HS-5 (cell line): ENCODE data around the gene SLC25A42.
A peak's percentile ranks its signal among the peaks of the same experiment; 100 is the strongest.
"Not testable (repeated sequence)": the region's sequence is repeated elsewhere in the genome, so short reads cannot be mapped to it uniquely, and the experiment has no call there.

Experiments used
- DNase-seq: peaks from one replicate; pipeline ENCODE4 v3.0.0-alpha.2; 2012; ENCODE audit warnings: low read depth

SLC25A42 gene, protein sequence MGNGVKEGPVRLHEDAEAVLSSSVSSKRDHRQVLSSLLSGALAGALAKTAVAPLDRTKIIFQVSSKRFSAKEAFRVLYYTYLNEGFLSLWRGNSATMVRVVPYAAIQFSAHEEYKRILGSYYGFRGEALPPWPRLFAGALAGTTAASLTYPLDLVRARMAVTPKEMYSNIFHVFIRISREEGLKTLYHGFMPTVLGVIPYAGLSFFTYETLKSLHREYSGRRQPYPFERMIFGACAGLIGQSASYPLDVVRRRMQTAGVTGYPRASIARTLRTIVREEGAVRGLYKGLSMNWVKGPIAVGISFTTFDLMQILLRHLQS

DNA sequence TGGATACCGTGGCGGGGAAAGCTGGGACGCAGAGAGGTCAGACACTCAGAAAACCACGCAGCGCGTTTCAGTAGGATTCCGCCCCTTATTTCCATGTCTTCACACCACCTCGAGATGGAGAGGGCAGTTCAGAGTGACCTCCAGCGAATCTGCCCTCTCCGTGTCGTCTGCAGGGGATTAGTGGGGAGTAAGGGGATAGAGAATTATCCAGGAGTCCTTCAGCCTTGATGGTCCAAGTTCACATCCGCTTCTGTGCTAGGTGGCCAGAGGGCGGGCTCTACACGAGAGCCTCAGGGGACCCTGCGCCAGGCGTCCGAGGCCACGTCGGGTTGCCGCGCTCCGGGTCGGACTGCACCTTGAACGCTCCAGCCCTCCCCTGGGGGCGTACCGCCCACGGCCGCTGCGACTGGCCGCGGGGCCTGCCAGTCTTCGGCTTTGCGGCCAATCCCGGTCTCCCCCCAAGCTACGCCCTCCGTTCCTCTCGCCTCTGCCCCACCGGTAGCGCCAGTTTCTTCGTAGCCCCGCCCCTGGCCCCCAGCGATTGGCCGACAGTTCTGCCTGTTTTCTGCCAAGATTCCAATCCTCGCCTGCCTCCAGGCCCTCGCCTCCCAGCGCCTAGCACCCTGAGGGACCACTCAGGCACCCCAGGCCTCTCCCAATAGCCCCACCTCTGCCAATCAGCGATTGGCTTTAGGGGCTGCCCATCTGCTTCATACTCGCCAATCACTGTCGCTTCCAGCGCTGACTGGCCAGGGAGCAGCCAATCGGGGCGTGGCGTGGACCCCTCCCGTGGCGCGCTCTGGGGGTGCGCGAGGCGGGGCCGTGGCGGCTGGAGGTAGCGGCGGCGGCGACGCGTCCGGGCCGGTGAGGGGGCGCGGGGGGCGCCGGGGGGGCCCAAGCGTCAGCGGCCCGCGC, at the start of gene SLC25A42:
SLC25A42 (plus strand) TSS at position 812 of the 915 bp plus-strand sequence. CDS start 32,131 bp downstream, outside the sequence.
- DNase-seq: peak; percentile 98

DNA sequence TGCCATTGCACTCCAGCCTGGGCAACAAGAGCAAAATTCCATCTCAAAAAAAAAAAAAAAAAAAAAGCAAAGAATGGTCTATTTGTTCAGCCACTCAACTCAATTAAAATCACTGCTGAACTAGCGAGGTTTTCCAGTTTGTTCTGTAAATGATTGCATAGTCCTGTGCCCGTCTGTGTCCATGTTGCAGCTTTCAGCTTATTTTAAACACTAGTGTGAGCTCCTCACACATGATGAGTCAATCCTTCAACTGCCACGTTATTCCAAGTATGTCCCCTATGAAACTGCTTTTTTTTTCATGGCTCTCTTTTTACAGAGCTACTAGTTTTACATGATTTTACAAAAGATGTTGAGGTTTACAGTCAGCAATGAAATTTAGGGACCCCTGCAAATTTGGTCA, 42.7 kb upstream of the SLC25A42 start:
- no peak for DNase-seq

DNA sequence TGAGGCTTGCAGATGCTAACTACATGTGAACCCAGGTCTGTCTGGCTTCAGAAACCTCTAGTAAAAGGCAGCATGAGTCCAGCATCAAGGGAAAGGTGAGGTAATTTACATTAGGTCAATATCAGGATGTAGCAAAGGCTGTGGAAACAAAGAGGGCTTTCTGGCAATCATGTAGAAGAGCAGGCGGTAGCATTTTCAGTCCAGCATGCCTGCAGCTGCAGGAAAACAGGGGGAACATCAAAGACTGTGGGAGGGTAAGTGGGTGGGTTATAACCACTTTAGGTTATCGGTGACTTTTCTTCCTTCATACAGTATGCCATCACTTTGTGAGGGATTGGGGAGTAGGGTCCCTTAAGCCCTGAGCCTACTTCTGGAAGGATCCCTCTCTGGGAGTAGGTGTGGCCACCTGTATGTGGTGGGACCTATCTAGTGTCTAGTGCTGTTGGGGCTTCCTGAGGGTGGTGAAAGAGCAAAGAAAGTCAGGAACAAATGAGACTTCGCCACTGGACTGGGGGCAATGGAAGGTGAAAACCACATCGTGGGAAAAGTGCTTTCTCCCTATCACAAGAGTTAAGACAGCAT, 41.3 kb upstream of the SLC25A42 start:
- no peak for DNase-seq

DNA sequence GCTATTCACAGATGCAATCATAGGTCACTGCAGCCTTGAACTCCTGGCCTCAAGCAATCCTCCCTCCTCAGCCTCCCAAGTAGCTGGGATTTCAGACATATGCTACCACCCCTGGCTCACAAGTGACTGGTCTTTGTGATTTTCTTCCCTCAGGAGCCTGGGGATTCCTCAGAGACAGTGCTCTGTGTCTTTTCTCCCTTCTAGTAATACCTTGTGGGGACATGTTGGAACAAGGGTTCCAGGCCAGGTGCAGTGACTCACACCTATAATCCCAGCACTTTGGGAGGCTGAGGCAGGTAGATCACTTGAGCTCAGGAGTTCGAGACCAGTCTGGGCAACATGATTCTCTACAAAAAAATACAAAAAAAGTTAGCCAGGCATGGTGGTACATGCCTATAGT, 40.4 kb upstream of the SLC25A42 start:
- DNase-seq: not testable (repeated sequence)

DNA sequence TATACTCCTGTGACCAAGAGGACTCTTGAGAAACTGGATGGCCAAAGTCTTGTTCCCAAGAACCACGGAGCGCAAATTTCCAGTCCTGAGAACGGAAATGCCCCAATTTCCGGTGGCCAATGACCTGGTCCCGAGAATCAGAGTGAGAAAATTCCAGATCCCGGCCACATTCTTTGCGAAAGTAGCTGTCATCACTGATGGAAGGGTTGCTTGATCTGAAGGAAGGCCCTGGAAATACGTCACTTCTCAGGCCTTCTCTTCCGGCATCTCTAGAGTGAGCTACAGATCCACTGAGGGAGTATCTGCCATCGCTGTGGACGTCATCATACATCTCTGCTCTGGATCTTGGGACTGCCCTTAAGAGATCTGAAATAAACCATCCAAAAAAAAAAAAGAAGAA, 37.9 kb upstream of the SLC25A42 start:
- no peak for DNase-seq

DNA sequence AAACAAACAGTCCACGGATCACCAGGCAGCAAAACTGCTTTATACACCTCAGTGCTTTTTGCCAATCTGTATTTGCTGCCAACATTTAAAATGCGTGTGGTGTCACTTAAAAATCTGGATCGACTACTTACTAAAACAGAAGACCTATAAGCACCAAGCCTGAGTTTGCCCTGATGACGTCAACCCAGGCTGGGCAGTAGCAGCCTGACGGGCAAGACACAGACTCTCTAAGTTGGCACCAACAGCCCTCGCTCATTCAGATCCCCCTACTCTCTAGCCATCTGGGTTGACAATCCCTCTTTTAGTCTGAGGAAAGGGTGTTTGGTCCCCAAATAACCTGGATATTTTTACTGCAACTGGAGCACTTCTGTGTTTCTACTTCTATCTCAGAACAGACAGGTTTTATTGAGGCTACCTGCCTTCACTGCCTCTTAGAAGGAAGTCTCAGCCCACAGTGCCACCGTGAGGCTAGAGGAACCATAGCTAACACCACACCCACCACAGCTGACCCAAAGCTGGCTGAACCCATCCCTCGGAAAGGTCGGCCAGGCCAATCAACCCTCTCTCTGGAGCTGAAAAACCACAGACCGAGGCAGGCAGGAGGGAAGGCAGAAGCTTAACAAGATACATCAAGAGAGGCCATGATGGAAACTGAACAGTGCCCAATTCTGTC, 37.4 kb upstream of the SLC25A42 start:
- DNase-seq: no peak

DNA sequence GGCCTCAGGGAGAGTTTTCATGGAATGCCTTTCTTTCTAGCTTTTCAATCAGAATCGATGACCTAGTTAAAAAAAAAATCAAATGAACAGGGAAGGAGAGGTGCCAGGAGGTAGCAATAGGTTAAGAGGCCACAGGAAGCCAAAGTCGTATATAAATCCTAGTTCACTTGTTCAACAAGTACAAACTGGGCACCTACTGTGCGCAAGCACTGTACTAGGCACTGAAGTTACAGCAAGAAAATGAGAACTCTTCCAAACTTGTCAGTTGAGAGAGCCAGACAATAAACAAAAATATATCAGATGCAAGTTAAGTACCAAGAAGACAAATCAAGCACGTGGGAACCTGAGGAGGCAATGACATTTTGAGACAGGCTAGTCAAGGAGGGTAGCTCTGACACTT, 36.6 kb upstream of the SLC25A42 start:
- DNase-seq: no peak

DNA sequence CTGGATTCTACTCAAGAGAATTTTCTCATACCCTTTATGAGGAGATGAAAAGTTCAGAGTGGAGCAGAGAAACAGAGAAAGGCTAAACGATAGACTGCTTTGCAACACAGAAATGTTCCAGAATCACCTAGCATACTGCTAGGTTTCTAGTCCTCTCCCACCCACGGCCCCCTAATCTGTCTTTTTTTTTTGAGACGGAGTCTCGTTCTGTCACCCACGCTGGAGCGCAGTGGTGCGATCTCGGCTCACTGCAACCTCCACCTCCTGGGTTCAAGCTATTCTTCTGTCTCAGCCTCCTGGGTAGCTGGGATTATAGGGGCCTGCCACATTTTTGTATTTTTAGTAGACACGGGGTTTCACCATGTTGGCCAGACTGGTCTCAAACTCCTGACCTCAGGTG, 35.3 kb upstream of the SLC25A42 start:
- no peak for DNase-seq

DNA sequence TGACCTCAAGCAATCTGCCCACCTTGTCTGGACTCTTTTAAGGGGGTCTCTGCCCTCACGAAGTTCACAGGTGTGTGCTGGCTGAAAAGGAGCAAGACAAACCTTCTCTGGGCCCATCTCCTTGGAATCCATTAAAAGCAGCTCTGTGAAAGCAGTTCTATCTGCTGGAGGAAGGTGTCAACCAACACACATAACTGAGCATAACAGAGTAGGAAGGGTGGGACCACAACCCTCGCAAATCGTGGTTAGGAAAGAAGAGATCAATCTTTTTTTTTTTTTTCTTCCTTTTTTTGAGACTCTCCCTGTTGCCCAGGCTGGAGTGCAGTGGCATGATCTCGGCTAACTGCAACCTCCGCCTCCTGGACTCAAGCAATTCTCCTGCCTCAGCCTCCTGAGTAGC, 31.9 kb upstream of the SLC25A42 start:
- DNase-seq: no peak

DNA sequence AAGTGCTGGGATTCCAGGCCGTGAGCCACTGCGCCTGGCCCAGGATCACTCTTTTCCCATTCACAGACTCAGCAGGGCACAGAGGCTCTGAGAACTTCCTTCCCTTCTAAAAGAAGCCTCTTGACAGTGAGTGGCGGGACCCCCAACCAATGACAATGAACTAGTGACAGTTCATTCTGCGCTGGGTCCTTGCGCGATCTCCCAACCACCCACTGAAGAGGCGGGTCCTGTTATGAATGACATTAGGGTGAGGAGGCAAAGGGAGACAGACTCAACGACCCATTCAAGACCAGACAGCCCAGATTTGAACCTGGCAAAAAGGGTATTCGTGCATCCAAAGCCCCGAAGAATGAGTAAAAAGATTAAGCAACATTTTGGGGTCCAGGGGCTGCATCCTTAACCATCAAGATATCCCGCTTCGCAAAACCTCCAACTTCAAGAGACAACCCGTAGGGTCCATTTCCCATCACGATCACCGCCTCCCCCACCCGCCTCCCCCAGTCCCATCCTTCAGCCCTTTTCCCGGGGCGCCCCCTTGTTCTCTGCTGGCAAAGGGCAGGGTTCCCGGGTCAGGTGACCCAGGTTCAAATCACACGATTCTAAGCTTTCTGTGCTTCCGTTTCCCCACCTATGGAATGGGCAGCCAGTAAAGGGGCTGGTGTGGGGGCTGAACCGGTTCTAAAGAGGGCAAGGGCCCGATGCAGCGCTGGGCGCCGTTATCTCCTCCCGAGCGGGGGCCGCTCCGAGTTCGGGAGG, 31.2 kb upstream of the SLC25A42 start:
- DNase-seq: peak; percentile 74

DNA sequence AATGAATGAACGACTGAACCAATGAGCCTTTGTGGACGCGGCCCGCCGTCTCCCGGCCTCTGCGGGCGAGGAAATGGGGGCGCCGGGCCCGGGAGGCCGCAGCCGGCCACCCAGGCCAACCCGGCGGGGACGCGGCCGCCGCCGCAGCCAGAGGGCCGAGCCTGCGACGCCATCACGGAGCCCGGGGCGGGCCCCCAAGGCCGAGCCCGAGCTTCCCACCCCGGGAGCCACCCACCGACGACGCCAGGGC, 30.7 kb upstream of the SLC25A42 start:
- no peak for DNase-seq

DNA sequence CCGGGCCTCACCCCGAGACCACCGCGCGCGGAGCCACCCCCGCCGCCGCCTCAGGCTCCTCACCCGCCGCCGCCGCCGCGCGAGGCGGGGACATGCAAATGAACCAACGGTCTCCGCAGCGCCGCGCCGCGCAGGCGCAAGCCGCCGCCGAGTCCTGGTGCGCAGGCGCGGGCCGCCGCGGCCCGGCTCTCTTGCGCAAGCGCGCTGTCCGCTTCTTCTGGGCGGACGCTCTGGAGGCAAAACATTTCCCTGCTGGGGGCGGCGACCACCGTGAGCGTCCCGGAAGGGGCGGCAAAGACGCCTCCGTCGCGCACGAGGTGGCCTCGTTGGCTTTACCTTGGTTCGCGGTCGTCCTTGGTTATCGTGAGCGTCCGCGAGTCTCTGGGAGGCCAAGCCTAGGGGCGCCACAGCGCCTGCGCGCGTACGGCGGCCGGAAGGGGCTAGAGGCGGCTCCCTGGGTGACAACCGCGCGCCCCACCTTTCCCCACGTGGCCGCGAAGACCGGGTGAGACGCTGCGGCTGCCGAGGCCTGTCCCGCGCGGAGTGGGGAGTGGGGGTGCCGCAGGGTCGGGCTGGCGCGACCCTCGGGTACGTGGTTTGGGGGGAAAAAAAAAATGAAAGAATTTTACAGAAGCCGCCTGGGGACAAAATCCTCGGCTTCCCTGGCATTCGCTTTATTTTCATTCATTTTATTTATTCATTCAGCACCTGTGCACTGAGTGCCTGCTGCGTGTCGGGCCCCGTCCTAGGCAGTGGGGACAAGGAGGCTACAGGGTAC, 30.2 kb upstream of the SLC25A42 start, which contains the start of the genes ARMC6 and SUGP2:
ARMC6 (plus strand) TSS at position 178 of the 778 bp plus-strand sequence. CDS start 607 bp downstream, outside the sequence.
SUGP2 (minus strand) TSS at position 92 of the 778 bp plus-strand sequence. CDS start 2,446 bp downstream, outside the sequence.
- DNase-seq: peak; percentile 68

DNA sequence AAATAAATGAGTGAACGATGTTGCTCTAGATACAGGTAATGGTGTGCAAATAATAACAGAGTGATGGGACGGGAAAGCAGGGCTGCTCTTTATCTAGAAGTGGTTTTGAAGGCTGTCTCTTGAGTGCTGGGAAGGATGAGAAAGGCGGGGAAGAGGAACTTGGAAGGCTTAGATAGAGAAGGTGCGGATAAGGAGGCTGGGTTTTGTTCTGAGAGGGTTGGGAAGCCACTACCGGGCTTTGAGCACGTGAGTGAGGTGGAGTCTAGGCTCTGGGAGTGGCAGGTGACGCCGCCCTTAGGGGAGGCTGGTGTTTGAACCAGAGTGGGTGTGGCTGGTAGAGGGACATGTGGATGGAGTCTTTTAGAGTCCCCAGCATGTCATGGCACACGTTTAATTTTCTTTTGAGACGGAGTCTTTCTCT, 29.6 kb upstream of the SLC25A42 start:
- peak; percentile 59 for DNase-seq

DNA sequence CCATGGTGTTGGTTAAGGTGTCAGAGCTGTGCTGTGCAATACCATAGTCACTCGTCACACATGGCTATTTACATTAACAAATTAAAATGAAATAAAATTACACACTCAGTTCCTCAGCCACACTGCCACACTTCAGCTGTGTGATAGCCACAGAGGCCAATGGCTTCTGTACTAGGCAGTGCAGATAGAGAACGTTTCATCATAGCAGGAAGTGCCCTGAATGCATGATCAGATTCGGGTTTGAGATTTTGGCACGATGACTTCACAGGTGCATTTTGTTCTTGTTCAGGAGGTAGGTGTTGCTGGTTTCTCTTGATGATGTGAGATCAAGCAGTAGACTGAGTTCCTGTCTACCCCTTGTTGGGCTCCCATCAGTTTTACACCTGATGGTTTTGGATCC, 23.9 kb upstream of the SLC25A42 start:
- DNase-seq: no peak

DNA sequence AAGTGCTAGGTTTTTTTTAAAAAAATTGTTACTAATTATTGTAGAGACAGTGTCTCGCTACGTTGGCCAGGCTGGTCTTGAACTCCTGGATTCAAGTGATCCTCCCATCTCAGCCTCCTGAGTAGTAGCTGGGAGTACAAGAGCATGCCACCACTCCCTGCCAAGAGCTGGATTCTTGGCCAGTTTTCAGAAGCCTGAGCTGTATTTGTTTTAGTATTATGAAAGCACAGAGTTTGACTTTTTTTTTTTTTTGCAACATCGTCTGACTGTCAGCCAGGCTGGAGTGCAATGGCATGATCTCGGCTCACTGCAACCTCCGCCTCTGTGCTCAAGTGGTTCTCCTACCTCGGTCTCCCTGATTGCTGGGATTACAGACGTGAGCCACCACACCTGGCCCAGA, 23.4 kb upstream of the SLC25A42 start:
- DNase-seq: no peak

DNA sequence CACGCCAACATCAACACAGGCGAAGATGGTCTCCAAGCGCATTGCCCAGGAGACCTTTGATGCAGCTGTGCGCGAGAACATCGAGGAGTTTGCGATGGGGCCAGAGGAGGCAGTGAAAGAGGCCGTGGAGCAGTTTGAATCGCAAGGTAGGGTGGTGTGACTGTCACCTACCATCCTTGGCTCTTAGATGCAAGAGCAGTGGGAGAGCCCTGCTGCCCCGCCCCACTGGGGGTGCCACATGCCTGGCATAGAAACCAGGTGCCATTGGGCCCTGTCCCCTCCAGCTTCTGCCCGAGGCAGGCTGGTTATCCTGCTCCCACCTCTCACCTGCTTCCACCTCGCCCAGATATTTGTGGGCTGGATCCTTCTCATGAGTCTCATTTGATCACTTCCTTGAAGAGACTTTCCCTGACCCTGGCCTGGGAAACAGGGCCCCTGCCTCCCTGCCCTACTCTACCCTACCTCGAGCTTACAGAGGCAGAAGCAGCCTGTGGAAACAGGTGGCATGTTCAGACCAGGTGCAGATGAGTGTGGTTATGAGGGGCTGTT, 21.0 kb upstream of the SLC25A42 start:
- no peak for DNase-seq

DNA sequence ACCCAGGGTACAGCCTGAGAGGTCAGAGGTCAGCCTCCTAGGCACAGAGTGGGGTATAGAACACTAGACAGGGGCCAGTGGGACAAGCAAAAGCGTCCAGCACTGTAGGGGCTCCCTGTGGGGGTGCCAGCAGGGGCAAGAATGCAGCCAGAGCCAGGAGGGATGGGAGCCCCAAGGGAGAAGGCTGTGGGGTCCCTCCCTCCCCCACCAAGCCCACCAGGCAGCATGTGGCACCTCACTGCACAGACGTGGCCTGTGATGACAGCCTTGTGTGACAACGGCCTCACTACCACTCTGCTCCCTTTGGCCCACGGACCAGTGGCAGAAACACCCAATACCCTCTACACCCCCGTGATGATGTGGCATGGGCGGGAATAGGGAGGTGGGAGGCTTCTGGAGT, 20.3 kb upstream of the SLC25A42 start:
- DNase-seq: no peak

DNA sequence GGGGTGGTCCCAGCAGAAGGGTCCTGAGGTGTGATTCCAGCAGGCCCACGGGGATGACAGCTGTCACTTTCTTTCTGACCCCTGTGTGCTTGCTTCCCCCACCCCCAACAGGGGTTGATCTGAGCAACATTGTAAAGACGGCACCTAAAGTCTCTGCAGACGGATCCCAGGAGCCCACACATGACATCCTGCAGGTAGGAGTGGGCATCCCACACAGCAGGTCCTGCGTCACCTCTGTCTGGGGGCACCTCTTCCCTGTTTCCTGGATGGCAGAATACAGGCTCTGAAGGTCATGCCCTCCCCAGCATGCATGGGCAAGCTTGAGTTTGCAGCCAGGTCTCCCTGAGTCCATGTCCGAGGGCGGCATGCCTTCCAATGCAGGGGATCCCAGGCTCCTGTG, 19.9 kb upstream of the SLC25A42 start:
- no peak for DNase-seq

DNA sequence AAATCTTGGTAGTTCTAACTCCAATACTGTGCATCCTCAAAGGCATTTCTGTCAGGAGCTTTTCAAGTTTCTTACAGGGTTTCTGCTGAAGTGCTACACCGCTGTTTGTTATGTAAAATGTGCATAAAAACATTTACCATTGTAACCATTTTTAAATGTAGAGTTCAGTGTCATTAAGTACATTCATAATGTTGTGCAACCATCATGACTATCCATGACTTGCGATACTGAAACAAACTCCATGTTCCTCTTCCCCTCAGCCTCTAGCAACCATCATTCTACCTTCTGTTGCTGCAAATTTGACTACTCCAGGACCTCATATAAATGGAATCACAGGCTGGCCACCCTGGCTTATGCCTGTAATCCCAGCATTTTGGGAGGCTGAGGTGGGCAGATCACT, 14.4 kb upstream of the SLC25A42 start:
- DNase-seq: no peak

DNA sequence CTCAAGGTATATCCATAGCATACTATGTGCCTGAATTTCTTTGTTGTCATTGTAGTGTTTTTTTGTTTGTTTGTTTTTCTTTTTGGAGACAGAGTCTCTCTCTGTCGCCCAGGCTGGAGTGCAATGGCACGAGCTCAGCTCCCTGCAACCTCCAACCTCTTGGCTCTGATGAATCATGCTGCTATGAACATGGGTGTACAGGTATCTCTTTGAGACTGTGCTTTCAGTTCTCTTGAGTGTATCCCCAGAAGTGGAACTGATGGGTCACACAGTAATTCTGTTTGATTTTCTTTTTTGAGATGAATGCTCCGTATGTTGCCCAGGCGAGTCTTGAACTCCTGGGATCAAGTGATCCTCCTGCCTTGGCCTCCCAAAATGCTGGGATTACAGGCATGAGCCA, 13.7 kb upstream of the SLC25A42 start:
- DNase-seq: no peak
